GM18861 (cell line): Measurements from ENCODE around the gene PHLDB2.
A peak's percentile ranks its signal among the peaks of the same experiment; 100 is the strongest.

Experiments used
- ATAC-seq: cut with Tn5 transposase; IDR thresholded peaks from one replicate; pipeline ENCODE4 v1.9.1; 2021; ENCODE audit not compliant: unreplicated experiment

The PHLDB2 gene

GRCh38 chr3:111989061-111989678, 130.1 kb downstream of the PHLDB2 start:
- ATAC-seq, result peak; percentile 86

- ATAC-seq, result no peak
Measured at GRCh38 chr3:111993038-111993437, 134.0 kb downstream of the PHLDB2 start.

GRCh38 chr3:111998636-111999483, 139.8 kb downstream of the PHLDB2 start, which contains the start of gene TAGLN3:
Gene TAGLN3, plus strand, starts transcription at chr3:111998922. Its CDS starts 501 bp downstream, at chr3:111999423.
- ATAC-seq, result no peak

- no peak for ATAC-seq
Measured at GRCh38 chr3:111999484-112000324, 140.6 kb downstream of the PHLDB2 start.

- no peak for ATAC-seq
Measured at GRCh38 chr3:112000367-112000771, 141.3 kb downstream of the PHLDB2 start.

- no peak for ATAC-seq
Measured at GRCh38 chr3:112000966-112001365, 141.9 kb downstream of the PHLDB2 start.

- no peak for ATAC-seq
Measured at GRCh38 chr3:112001526-112001925, 142.5 kb downstream of the PHLDB2 start.

- ATAC-seq, result no peak
Measured at GRCh38 chr3:112002096-112002971, 143.3 kb downstream of the PHLDB2 start.

GRCh38 chr3:112003321-112004080, 144.4 kb downstream of the PHLDB2 start:
- ATAC-seq, result no peak

- ATAC-seq, result no peak
Measured at GRCh38 chr3:112004187-112004586, 145.1 kb downstream of the PHLDB2 start.

- no peak for ATAC-seq
Measured at GRCh38 chr3:112004669-112005068, 145.6 kb downstream of the PHLDB2 start.

GRCh38 chr3:112005091-112005672, 146.1 kb downstream of the PHLDB2 start:
- no peak for ATAC-seq

- ATAC-seq, result no peak
Measured at GRCh38 chr3:112007633-112008032, 148.6 kb downstream of the PHLDB2 start.

- no peak for ATAC-seq
Measured at GRCh38 chr3:112009670-112010069, 150.6 kb downstream of the PHLDB2 start.

GRCh38 chr3:112010636-112011035, 151.6 kb downstream of the PHLDB2 start:
- ATAC-seq, result no peak

GRCh38 chr3:112011376-112011940, 152.4 kb downstream of the PHLDB2 start:
- ATAC-seq, result no peak

- ATAC-seq, result no peak
Measured at GRCh38 chr3:112012205-112012992, 153.3 kb downstream of the PHLDB2 start.
